Neural cell (in vitro differentiated cells): ENCODE measurements around the gene NT5C2. TPM values are rescaled to one million over a fixed set of nuclear protein-coding genes. Genes with fewer than 3 reads are reported as not detected.
"Not testable (repeated sequence)": the region's sequence is repeated elsewhere in the genome, so short reads cannot be mapped to it uniquely, and the experiment has no call there.

ENCODE experiments used
- H2AFZ ChIP-seq: fragments of 200-600, 300-800 bp; sonication (generic), shearing (Covaris generic); 2 replicates; pipeline ENCODE4 v1.6.0; 2014; ENCODE audit warnings: low read depth, mild to moderate bottlenecking, antibody characterized with exemption, low read length, moderate library complexity
- H3F3A ChIP-seq: fragments of 200-600 bp; shearing (Covaris generic); 2 replicates; pipeline ENCODE4 v1.6.1; 2016; ENCODE audit warnings: mild to moderate bottlenecking, moderate library complexity, mixed read lengths, antibody characterized with exemption, low read length; ENCODE audit not compliant: insufficient read depth, poor library complexity, severe bottlenecking
- H3K27ac ChIP-seq: fragments of 200-600, 300-800 bp; sonication (generic), shearing (Covaris generic); 2 replicates; pipeline ENCODE4 v1.5.1; 2014; ENCODE audit warnings: mild to moderate bottlenecking, low read length, moderate library complexity
- H3K27me3 ChIP-seq: fragments of 300-800, 200-600 bp; sonication (generic), shearing (Covaris generic); 2 replicates; pipeline ENCODE4 v1.6.0; 2014; ENCODE audit warnings: mild to moderate bottlenecking, low read depth, low read length, moderate library complexity; ENCODE audit not compliant: insufficient read depth
- H3K36me3 ChIP-seq: fragments of 300-800, 200-600 bp; sonication (generic), shearing (Covaris generic); 2 replicates; pipeline ENCODE4 v1.5.1; 2014; ENCODE audit warnings: mild to moderate bottlenecking, antibody characterized with exemption, low read length, moderate library complexity; ENCODE audit not compliant: insufficient read depth
- H3K4me2 ChIP-seq: fragments of 300-800, 200-600 bp; sonication (generic), shearing (Covaris generic); 2 replicates; pipeline ENCODE4 v1.6.0; 2014; ENCODE audit warnings: mild to moderate bottlenecking, low read length
- H3K4me3 ChIP-seq: fragments of 300-800, 200-600 bp; sonication (generic), shearing (Covaris generic); 2 replicates; pipeline ENCODE4 v1.5.1; 2014; ENCODE audit warnings: mild to moderate bottlenecking, low read length, moderate library complexity
- H3K79me2 ChIP-seq: fragments of 200-600 bp; shearing (Covaris generic); replicated peaks from 2 replicates; pipeline ENCODE4 v1.6.0; 2014; ENCODE audit warnings: mild to moderate bottlenecking, low read length, moderate library complexity; ENCODE audit not compliant: insufficient read depth
- H3K9ac ChIP-seq: fragments of 300-800, 200-600 bp; sonication (generic), shearing (Covaris generic); 2 replicates; pipeline ENCODE4 v1.6.1; 2016; ENCODE audit warnings: mild to moderate bottlenecking, low read length, mixed read lengths
- H3K9me2 ChIP-seq: fragments of 200-600 bp; shearing (Covaris generic); 2 replicates; pipeline ENCODE4 v1.6.1; 2016; ENCODE audit warnings: mild to moderate bottlenecking, low read length, mixed read lengths; ENCODE audit not compliant: insufficient read depth
- H3K9me3 ChIP-seq: fragments of 200-600, 300-800 bp; sonication (generic), shearing (Covaris generic); 2 replicates; pipeline ENCODE4 v1.6.1; 2016; ENCODE audit warnings: mild to moderate bottlenecking, mixed run types, low read length, moderate library complexity, mixed read lengths
- H4K20me1 ChIP-seq: fragments of 200-600 bp; shearing (Covaris generic); 2 replicates; pipeline ENCODE4 v1.6.1; 2016; ENCODE audit warnings: mild to moderate bottlenecking, mixed run types; ENCODE audit not compliant: insufficient read depth
- EP300 ChIP-seq: fragments of 450-650 bp; conservative IDR thresholded peaks from 2 replicates; pipeline ENCODE4 v1.6.1; 2014; ENCODE audit warnings: antibody characterized with exemption, mild to moderate bottlenecking, moderate library complexity; ENCODE audit not compliant: poor library complexity, severe bottlenecking
- EZH2 ChIP-seq: fragments of 200-600, 300-800 bp; shearing (Covaris generic), sonication (generic); IDR thresholded peaks from 2 replicates; pipeline ENCODE4 v1.6.1; 2014; ENCODE audit warnings: antibody characterized with exemption, low read length, borderline replicate concordance, mild to moderate bottlenecking; ENCODE audit not compliant: insufficient read depth, poor library complexity, severe bottlenecking
- MXI1 ChIP-seq: fragments of 450-650 bp; conservative IDR thresholded peaks from 2 replicates; pipeline ENCODE4 v1.6.1; 2014; ENCODE audit warnings: antibody characterized with exemption, mild to moderate bottlenecking; ENCODE audit not compliant: poor library complexity, severe bottlenecking
- POLR2AphosphoS5 ChIP-seq: IDR thresholded peaks from 2 replicates; pipeline ENCODE4 v1.6.1; 2012
- RAD21 ChIP-seq: fragments of 450-650 bp; conservative IDR thresholded peaks from 2 replicates; pipeline ENCODE4 v1.6.1; 2014; ENCODE audit warnings: antibody characterized with exemption, mild to moderate bottlenecking, moderate library complexity
- REST ChIP-seq: IDR thresholded peaks from 2 replicates; pipeline ENCODE4 v1.6.1; 2012; ENCODE audit warnings: borderline replicate concordance
- SMC3 ChIP-seq: fragments of 450-650 bp; conservative IDR thresholded peaks from 2 replicates; pipeline ENCODE4 v1.6.1; 2014; ENCODE audit warnings: antibody characterized with exemption, mild to moderate bottlenecking, moderate library complexity; ENCODE audit not compliant: poor library complexity
- TAF1 ChIP-seq: IDR thresholded peaks from 2 replicates; pipeline ENCODE4 v1.6.1; 2012; ENCODE audit warnings: low read depth
- polyA plus RNA-seq: library from polyadenylated mRNA; depleted of rRNA; stranded (reverse); fragments of >200 nt; gene quantifications from 2 replicates; pipeline ENCODE4 v1.2.3, GENCODE V29; 2014
- TF ChIP-seq, protein P1 (sequence below): fragments of 450-650 bp; IDR thresholded peaks from 2 replicates; pipeline ENCODE4 v1.5.1; 2014; ENCODE audit warnings: antibody characterized with exemption, mild to moderate bottlenecking, moderate library complexity; ENCODE audit not compliant: poor library complexity, severe bottlenecking

NT5C2 gene
- polyA plus RNA-seq, 1 donor from 2014 or later: 190 TPM

GRCh38 chr10:103225939-103226338, 32.9 kb upstream of the NT5C2 start:
- Histone ChIP-seq H3K36me3 (no peaks in the 10 kb centered on the region), H3K4me3 (no peak overlapping the region), H4K20me1 (no peaks in the 10 kb centered on the region), H2AFZ (no peak overlapping the region), H3K9ac (no peak overlapping the region), H3F3A (no peaks in the 10 kb centered on the region), H3K9me2 (no peaks in the 10 kb centered on the region), H3K27me3 (no peaks in the 10 kb centered on the region), H3K4me2 (no peak overlapping the region), H3K79me2 (no peaks in the 10 kb centered on the region), H3K27ac (no peak overlapping the region), H3K9me3 (peaks cover 6% of the 10 kb centered on the region)
- TF ChIP-seq RAD21 (no peak), SMC3 (no peak), TAF1 (no peak), EP300 (no peak), EZH2 (no peak), MXI1 (no peak), POLR2AphosphoS5 (no peak), REST (no peak)
- TF ChIP-seq, protein P1, sequence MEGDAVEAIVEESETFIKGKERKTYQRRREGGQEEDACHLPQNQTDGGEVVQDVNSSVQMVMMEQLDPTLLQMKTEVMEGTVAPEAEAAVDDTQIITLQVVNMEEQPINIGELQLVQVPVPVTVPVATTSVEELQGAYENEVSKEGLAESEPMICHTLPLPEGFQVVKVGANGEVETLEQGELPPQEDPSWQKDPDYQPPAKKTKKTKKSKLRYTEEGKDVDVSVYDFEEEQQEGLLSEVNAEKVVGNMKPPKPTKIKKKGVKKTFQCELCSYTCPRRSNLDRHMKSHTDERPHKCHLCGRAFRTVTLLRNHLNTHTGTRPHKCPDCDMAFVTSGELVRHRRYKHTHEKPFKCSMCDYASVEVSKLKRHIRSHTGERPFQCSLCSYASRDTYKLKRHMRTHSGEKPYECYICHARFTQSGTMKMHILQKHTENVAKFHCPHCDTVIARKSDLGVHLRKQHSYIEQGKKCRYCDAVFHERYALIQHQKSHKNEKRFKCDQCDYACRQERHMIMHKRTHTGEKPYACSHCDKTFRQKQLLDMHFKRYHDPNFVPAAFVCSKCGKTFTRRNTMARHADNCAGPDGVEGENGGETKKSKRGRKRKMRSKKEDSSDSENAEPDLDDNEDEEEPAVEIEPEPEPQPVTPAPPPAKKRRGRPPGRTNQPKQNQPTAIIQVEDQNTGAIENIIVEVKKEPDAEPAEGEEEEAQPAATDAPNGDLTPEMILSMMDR: no peak

GRCh38 chr10:103224721-103225120, 31.6 kb upstream of the NT5C2 start:
- H3K9me3 ChIP-seq, H4K20me1 ChIP-seq, H3K27ac ChIP-seq, H3K4me2 ChIP-seq, H3K4me3 ChIP-seq, H3K79me2 ChIP-seq, H3K27me3 ChIP-seq, H3K9me2 ChIP-seq, H3K9ac ChIP-seq, H3F3A ChIP-seq, H3K36me3 ChIP-seq, H2AFZ ChIP-seq: not testable (repeated sequence)

DNA sequence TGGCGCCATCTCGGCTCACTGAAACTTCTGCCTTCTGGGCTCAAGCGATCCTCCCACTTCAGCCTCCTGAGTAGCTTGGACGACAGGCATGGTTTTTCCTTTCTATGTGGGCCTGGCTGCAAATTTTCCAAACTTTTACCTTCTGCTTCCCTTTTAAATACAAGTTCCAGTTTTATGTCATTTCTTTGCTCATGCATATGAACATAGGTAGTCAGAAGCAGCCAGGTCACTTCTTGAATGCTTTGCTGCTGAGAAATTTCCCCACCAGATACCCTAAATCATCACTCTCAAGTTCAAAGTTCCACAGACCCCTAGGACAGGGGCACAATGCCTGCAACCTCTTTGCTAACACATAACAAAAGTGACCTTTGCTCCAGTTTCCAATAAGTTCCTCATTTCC, 31.1 kb upstream of the NT5C2 start:
- Histone ChIP-seq H3K9me3 (peaks cover 6% of the 10 kb centered on the region), H3K4me2 (no peak overlapping the region), H3K79me2 (no peaks in the 10 kb centered on the region), H3F3A (no peaks in the 10 kb centered on the region), H3K4me3 (no peak overlapping the region), H3K27me3 (no peaks in the 10 kb centered on the region), H2AFZ (no peak overlapping the region), H3K9ac (no peak overlapping the region), H4K20me1 (no peaks in the 10 kb centered on the region), H3K36me3 (no peaks in the 10 kb centered on the region), H3K27ac (no peak overlapping the region), H3K9me2 (no peaks in the 10 kb centered on the region)
- TF ChIP-seq EP300 (no peak), EZH2 (no peak), REST (no peak), RAD21 (no peak), POLR2AphosphoS5 (no peak), MXI1 (no peak), SMC3 (no peak), TAF1 (no peak)
- TF ChIP-seq, protein P1: no peak
